Loucy (cell line): Measurements from ENCODE around the gene ANKRD63.

Experiments used
- CTCF ChIP-seq: fragments of 200-600 bp; sonication (generic); conservative IDR thresholded peaks from 2 replicates; pipeline ENCODE4 v1.5.1; 2014; ENCODE audit warnings: mild to moderate bottlenecking, antibody characterized with exemption, low read length
- EZH2phosphoT487 ChIP-seq: fragments of 200-600 bp; IDR thresholded peaks from 2 replicates; pipeline ENCODE4 v1.6.1; 2018; ENCODE audit warnings: antibody characterized with exemption, mild to moderate bottlenecking, moderate library complexity, borderline replicate concordance

DNA sequence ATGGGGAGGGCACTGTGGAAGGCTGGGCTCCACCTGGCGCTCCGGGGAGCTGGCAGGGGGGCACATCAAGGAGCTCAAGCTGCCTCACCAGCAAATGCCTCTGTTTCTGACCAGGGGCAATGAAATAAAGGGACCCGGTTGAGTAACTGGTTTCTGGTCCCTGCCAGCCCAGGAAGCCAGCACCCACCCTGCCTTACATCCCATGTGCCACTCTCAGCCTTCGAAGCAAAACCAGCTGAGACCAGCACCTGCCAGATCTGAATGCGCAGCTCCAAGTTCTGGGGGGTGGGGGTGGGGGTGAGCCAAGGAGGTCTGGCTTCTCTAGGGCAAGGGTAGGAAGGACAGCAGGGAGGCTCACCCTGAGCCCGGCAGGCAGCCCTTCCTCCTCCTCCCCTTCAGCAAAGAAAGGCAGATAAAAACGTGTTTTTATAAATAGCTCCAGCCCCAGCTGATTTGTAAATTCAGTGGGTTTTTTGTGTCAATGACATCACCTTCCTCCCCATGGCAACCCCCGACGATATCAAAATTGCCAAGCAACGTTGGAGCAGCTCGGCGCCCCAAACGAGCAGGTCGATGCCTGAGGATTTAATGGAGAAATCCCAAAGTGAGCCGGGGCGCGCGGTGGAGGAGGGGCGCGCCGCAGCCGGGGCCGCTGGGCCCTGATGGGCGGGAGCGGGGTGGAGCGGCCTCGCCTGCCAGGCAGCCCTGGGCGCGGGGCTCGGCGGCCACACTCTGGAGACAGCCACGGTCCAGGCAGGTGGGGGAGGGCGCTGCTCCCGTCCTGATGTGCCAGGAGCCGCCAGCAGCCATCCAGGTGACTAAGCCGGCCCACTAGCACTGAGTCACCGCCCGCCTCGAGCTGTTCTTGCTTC lies 44.1 kb downstream of the ANKRD63 start, which contains the start of gene PAK6:
- TF ChIP-seq CTCF (no peak), EZH2phosphoT487 (no peak)
